NOMO-1 treated with DMSO at 0.1 percent for 48 hours (cell line): Measurements from ENCODE around the gene CAMTA1.
"Not testable (repeated sequence)": the region's sequence is repeated elsewhere in the genome, so short reads cannot be mapped to it uniquely, and the experiment has no call there.

Experiments used
- DNase-seq: peaks from one replicate; lab custom pipeline; 2025; ENCODE audit not compliant: unreplicated experiment; lab: John Stamatoyannopoulos, UW

The CAMTA1 gene, protein sequence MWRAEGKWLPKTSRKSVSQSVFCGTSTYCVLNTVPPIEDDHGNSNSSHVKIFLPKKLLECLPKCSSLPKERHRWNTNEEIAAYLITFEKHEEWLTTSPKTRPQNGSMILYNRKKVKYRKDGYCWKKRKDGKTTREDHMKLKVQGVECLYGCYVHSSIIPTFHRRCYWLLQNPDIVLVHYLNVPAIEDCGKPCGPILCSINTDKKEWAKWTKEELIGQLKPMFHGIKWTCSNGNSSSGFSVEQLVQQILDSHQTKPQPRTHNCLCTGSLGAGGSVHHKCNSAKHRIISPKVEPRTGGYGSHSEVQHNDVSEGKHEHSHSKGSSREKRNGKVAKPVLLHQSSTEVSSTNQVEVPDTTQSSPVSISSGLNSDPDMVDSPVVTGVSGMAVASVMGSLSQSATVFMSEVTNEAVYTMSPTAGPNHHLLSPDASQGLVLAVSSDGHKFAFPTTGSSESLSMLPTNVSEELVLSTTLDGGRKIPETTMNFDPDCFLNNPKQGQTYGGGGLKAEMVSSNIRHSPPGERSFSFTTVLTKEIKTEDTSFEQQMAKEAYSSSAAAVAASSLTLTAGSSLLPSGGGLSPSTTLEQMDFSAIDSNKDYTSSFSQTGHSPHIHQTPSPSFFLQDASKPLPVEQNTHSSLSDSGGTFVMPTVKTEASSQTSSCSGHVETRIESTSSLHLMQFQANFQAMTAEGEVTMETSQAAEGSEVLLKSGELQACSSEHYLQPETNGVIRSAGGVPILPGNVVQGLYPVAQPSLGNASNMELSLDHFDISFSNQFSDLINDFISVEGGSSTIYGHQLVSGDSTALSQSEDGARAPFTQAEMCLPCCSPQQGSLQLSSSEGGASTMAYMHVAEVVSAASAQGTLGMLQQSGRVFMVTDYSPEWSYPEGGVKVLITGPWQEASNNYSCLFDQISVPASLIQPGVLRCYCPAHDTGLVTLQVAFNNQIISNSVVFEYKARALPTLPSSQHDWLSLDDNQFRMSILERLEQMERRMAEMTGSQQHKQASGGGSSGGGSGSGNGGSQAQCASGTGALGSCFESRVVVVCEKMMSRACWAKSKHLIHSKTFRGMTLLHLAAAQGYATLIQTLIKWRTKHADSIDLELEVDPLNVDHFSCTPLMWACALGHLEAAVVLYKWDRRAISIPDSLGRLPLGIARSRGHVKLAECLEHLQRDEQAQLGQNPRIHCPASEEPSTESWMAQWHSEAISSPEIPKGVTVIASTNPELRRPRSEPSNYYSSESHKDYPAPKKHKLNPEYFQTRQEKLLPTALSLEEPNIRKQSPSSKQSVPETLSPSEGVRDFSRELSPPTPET (N-terminal part only)

DNA sequence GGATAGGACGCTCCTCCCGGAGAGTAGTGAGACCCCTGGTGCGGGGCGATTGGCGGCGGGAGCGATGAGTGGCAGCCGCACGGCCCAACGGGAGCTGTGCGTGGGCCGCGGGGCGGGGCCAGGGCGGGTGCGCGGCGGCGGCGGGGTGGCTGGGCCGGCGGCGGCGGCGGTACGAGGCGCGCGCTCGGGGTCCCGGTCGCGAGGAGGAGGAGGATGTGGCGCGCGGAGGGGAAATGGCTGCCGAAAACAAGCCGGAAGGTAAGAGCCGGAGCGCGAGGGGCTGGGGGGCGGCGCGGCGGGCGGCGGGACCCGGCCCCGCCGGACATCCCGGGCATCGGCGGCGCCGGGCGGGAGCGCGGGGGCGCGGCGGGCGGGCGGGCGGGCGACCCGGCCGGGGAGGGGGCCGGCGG lies at the start of gene CAMTA1:
TSS of gene CAMTA1 (plus strand) at position 137 of the 410 bp plus-strand sequence. CDS start at position 214, 77 bp downstream.
- no peak for DNase-seq

- no peak for DNase-seq
Observed at GRCh38 chr1:6738987-6739676, 46.1 kb upstream of the CAMTA1 start.

- not testable (repeated sequence) for DNase-seq
Observed at GRCh38 chr1:6742676-6743188, 42.5 kb upstream of the CAMTA1 start.

DNA sequence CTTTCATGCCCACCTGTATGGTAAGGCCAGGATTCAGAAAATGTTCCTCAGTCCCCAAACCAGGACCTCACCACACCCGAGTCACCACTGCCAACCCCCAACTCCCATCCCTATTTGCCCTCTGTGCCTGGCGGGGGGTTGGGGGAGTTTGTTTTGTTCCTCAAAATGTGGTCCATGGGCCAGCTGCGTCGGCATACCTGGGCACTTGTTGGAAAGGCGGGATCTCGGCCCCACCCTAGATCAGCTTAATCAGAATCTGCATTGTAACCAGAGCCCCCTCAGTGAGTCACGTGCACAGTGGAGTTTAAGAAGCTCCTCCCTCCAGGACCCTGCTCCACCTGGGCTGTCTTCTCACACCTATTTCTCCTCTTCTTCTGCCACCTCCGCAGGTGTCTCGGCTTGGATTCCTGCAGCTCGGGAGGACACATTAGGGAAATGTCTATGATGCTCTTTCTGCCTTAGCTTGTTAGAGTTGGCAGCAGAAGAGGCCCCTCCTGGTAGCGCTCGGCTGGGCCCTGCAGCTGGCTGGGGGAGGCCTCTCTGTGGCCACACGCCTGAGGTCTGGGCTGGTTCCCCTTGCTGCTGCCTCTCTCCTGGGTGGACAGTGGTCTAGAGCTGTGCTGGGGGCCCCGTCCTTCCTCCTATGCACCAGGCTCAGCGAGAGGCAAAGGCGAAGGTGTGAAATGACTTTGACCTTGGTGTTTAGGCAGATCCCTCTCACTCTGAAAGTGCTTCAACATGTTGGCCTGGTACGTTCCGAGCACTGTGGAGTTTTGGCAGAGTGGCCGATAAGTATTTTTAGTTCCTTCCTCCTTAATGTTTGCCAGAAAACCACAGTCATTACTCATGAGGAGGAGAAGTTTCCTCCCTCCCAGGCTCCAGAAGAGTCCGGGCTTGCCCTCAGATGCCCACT lies 41.8 kb upstream of the CAMTA1 start:
- DNase-seq, result peak; percentile 87

GRCh38 chr1:6745073-6745472 lies 40.2 kb upstream of the CAMTA1 start:
- no peak for DNase-seq

DNA sequence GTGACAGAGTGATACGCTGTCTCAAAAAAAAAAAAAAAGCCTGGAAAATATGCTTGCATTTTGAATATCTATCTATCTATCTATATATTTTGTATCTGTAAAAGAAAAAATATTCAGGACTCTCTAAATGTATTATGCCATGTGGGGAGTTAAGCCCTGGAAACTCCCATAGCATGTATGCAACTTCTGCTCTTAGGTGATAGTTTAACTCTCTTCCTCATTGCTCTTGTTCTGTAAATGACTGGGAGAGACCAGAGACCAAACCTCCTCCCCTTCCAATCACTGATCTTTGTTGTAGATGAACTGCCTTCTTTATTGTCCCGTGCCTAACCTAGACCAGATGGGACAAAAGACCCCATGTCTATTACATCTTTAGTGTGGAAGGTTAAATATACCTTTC lies 37.6 kb upstream of the CAMTA1 start:
- DNase-seq, result no peak

DNA sequence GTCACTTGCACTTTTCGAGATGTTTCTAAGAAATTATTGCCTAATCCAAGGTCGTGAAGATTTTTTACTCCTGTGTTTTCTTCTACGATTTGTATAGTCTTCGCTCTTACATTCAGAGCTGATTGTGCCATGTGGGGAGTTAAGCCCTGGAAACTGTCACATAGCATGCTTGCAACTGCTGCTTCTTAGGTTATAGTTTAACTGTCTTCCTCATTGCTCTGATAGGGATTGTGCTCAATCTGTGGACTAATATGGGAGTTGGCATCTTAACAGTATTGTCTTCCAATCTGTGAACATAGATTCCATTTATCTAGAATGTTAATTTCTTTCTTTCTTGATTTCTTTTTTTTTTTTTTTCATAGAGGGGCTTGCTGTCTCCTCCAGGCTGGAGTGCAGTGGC lies 34.8 kb upstream of the CAMTA1 start:
- no peak for DNase-seq

DNA sequence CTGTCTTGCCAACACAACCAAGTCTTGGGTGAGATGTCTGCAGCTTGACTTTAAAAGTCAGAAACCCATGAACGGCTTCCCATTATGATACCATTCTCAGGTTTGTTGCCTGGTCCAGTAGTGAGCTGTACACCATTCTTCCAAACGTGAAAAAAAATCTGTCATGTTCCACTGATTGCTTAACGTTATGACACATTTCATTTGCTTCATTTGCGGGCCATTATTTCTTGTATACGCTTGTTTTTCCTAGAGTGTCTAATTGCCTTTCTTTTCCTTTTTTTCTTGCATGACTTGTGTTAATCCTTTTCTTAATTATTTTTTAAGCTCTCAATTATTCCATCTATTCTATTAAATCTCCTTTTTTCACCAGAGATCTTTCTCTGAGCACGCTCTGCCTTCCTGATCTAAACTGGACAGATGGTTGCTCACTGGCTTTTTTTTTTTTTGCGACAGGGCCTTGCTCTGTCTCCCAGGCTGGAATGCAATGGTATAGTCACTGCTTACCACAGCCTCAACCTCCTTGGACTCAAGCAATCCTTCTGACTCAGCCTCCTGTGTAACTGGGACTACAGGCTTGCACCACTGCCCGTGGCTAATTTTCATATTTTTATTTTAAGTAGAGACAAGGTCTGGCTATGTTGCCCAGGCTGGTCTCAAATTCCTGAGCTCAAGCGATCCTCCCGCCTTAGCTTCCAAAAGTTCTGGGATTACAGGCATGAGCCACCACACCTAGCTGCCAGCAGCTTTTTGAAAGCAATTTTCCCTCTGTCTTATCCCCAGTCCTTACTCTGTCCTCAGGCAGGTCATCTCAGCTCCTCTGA lies 31.7 kb upstream of the CAMTA1 start:
- peak; percentile 49 for DNase-seq

DNA sequence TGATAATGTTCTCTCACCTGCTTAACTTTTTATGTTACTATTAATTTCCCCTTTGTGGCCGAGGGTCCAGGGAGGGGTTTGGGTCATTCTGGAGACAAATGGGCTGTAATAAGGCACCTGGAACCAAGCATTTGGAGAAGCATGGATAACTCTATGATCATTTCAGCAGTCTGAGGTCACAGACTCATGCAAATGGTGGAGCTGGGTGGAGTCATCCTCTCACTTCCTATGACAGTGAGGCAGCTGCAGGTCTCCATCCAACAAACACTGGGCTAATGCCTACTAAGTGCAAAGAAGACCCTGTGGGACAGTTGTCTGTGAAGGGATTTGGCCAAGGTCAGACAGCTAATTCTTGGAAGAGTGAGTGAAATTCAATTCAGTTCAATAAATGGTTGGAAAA lies 28.8 kb upstream of the CAMTA1 start:
- DNase-seq, result no peak

- no peak for DNase-seq
Observed at GRCh38 chr1:6757719-6758435, 27.4 kb upstream of the CAMTA1 start.

GRCh38 chr1:6761196-6761737 lies 24.0 kb upstream of the CAMTA1 start:
- DNase-seq, result no peak

DNA sequence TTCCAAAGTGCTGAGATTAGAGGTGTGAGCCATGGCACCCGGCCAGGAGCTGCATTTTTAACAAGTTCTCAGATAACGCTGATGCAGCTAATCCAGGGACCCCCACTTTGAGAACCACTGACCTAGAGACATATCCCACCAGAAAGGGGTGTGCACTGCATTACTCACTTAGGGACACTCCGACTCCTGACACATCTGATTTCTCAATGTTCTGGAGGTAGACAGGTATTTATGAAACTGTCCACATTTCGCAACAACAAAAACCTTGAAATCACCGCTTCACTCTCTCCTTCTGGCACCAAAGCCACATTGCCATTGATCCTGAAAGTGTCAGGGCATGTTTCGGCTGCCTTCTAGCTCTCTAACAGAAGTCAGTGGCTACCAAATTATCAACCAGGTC lies 23.2 kb upstream of the CAMTA1 start:
- no peak for DNase-seq

GRCh38 chr1:6770751-6771440 lies 14.4 kb upstream of the CAMTA1 start:
- no peak for DNase-seq

- no peak for DNase-seq
Observed at GRCh38 chr1:6771441-6771769, 13.8 kb upstream of the CAMTA1 start.

GRCh38 chr1:6774381-6774780 lies 10.9 kb upstream of the CAMTA1 start:
- DNase-seq, result no peak

DNA sequence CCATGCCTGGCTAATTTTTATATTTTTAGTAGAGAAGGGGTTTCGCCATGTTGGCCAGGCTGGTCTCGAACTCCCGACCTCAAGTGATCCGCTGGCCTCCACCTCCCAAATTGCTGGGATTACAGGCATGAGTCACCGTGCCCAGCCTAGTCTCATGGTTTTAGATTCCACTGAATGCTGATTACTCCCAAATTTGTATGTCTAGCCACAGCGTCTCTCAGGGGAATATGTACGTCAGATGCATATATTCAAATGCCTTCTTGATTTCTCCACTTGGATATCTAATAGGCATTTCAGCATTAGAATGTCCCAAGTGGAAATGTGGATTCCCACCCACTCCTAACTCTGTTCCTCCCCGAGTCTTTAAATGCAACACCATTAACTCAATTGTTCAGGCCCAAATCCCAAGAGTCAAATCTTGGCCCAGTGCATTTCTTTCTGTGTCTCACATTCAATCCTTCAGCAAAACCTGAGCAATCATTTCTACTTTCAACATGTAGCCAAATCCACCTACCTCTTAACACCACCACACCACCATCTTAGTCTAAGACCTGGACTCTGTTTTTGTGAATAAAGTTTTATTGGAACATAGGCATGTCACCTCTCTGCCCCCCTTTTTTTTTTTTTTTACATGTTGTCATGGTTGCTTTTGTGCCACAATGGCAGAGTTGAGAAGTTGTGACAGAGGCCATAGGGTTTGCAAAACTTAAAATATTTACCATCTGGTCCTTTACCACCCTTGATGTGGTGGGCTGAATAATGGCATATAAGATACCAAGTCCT lies 9.8 kb upstream of the CAMTA1 start:
- no peak for DNase-seq
